ENCODE results near the gene DDX39A.
"Not testable (repeated sequence)": the region's sequence is repeated elsewhere in the genome, so short reads cannot be mapped to it uniquely, and the experiment has no call there.

The DDX39A gene

GRCh38 chr19:14409146-14410023 is 9.8 kb downstream of the DDX39A start:
- DNase-seq (ENCODE audit: low spot score) (no peak), FAIRE-seq (no peak)

GRCh38 chr19:14408491-14409145 is 10.5 kb downstream of the DDX39A start:
- no peak for DNase-seq (ENCODE audit: low spot score)
- FAIRE-seq: no peak

- no peak for FAIRE-seq
- no peak for DNase-seq (ENCODE audit: low spot score)
Observed at GRCh38 chr19:14407605-14408484, 11.3 kb downstream of the DDX39A start.

- DNase-seq (ENCODE audit: low spot score): no peak
- FAIRE-seq: no peak
Observed at GRCh38 chr19:14406645-14407401, 12.3 kb downstream of the DDX39A start.

GRCh38 chr19:14405758-14406644 is 13.1 kb downstream of the DDX39A start:
- peak; percentile 84 for DNase-seq (ENCODE audit: low spot score)
- no peak for FAIRE-seq

GRCh38 chr19:14405380-14405757 is 13.8 kb downstream of the DDX39A start:
- DNase-seq (ENCODE audit: low spot score) (no peak), FAIRE-seq (no peak)

GRCh38 chr19:14404312-14404711 is 14.8 kb downstream of the DDX39A start:
- no peak for DNase-seq (ENCODE audit: low spot score)
- FAIRE-seq: no peak

GRCh38 chr19:14403145-14403930 is 15.8 kb downstream of the DDX39A start:
- FAIRE-seq: not testable (repeated sequence)

GRCh38 chr19:14402332-14403144 is 16.6 kb downstream of the DDX39A start:
- peak; percentile 42 for DNase-seq (ENCODE audit: low spot score)
- FAIRE-seq: no peak

More at GRCh38 chr19:14403145-14403930, 15.8 kb downstream of the DDX39A start:
- not testable (repeated sequence) for DNase-seq (ENCODE audit: low spot score)

- DNase-seq (ENCODE audit: low spot score) (no peak), FAIRE-seq (no peak)
Observed at GRCh38 chr19:14401468-14402195, 17.5 kb downstream of the DDX39A start.

GRCh38 chr19:14400951-14401431 is 18.1 kb downstream of the DDX39A start:
- DNase-seq (ENCODE audit: low spot score): no peak

GRCh38 chr19:14397168-14397567 is 22.0 kb downstream of the DDX39A start:
- FAIRE-seq; DNase-seq (ENCODE audit: low spot score): not testable (repeated sequence)

More at GRCh38 chr19:14400951-14401431, 18.1 kb downstream of the DDX39A start:
- FAIRE-seq: no peak

- not testable (repeated sequence) for DNase-seq (ENCODE audit: low spot score); FAIRE-seq
Observed at GRCh38 chr19:14396730-14397129, 22.4 kb downstream of the DDX39A start.

- DNase-seq (ENCODE audit: low spot score) (no peak), FAIRE-seq (no peak)
Observed at GRCh38 chr19:14395710-14396336, 23.3 kb downstream of the DDX39A start.

GRCh38 chr19:14395262-14395661 is 23.9 kb downstream of the DDX39A start:
- no peak for FAIRE-seq
- no peak for DNase-seq (ENCODE audit: low spot score)

- FAIRE-seq (no peak), DNase-seq (ENCODE audit: low spot score) (no peak)
Observed at GRCh38 chr19:14394167-14394566, 25.0 kb downstream of the DDX39A start.

- DNase-seq (ENCODE audit: low spot score) (no peak), FAIRE-seq (no peak)
Observed at GRCh38 chr19:14393329-14393728, 25.8 kb downstream of the DDX39A start.
